Erythroblast (primary cell): ENCODE results near the gene NRBF2.

Experiments used
- GATA1 ChIP-seq: IDR thresholded peaks from 2 replicates; pipeline ENCODE4 v1.6.1; 2011; ENCODE audit warnings: low read depth, mild to moderate bottlenecking, control low read depth, low read length, moderate library complexity
- POLR2A ChIP-seq: IDR thresholded peaks from 2 replicates; pipeline ENCODE4 v1.6.1; 2011; ENCODE audit warnings: mild to moderate bottlenecking, low read length

DNA sequence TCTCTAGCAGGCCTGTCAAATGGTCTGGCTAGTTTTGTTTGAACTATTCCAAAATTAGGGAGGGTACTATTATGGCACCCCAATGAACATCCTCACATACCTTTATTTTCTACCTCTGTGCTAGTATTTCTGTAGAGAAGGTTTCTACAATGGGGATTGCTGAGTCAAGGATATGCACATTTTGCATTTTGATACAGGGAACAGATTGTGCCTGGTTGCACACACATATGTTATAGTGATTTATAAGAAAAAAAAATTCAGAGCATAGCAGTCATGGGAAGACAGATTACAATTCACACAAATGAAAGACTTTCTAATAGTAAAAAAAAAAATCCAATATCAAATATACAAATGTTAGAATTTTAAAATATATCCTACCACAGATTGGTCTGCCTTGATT is 14.1 kb upstream of the NRBF2 start:
- TF ChIP-seq POLR2A (no peak), GATA1 (no peak)
